SH-SY5Y (cell line): ENCODE data around the gene INSC.

Experiments used
- GATA2 ChIP-seq: IDR thresholded peaks from 2 replicates; pipeline ENCODE4 v1.6.1; 2011; ENCODE audit warnings: mild to moderate bottlenecking, low read depth, low read length
- GATA3 ChIP-seq: IDR thresholded peaks from 2 replicates; pipeline ENCODE4 v1.6.1; 2011; ENCODE audit warnings: low read depth, mild to moderate bottlenecking, low read length, moderate library complexity

DNA sequence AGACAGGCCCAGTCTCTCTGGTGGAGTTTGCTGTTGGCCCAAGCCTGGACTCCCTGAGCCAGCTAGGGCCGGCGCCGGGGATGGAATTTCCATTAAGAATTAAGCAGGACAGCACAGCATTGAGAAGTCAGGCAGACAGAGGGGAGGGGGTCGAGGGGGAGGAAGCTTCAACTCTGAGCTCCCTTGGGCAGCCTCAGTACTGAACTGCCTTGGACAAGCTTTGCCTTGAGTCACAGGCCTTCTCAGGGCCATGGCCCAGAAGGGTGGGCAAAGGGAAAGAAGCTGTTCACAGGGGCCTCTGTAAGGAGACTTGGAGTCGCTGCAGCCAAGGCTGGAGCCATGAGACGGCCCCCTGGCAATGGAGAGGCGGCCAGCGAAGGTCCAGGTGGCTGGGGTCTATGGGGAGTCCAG lies 2.6 kb upstream of the INSC start:
- TF ChIP-seq GATA2 (no peak), GATA3 (no peak)
